NT2/D1 (cell line): ENCODE results near the gene CYP26C1.

Experiments used
- SUZ12 ChIP-seq: IDR thresholded peaks from 2 replicates; pipeline ENCODE4 v1.6.1; 2011; ENCODE audit not compliant: insufficient read length, insufficient read depth; ENCODE audit errors: extremely low read depth
- YY1 ChIP-seq: IDR thresholded peaks from 2 replicates; pipeline ENCODE4 v1.6.1; 2011; ENCODE audit not compliant: insufficient read length, insufficient read depth
- ZNF274 ChIP-seq: IDR thresholded peaks from 2 replicates; pipeline ENCODE4 v1.6.1; 2011; ENCODE audit warnings: mild to moderate bottlenecking, low read depth, low read length

DNA sequence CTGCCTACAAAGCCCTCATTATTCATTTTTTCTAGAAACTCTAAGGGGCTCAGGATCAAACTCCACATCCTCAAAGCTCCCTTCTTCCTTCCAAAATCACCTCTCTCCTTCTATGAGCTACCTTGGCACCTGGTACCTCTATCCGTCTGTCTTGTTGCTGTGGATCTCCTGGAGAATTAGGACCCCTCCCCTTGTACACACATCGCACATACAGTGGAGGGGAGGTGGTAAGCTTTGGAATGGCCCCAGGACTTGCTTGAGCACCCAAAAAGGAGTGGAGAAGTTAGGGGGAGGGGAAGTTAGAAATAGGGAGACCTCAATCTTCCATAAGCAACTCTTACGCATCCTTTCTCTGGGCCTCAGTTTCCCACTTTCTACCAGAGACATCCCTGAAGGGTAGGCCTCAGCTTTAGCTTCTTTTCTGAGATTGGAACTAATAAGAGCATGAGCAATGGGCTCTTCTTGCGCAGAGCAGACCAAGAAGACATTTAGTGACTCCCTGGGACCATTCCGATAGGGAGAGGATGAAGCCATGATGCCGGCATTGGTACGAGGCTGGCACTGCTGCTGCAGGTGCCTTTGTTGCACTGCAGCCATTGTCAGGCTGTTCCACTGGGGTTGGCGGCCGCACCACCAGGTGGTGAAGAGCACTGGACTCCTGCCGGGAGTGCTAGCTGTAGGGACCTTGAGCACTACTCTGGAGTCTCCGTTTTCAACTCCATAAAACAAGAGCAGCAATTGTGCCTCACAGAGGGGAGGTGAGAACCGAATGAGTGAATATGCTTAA lies 4.5 kb downstream of the CYP26C1 start:
- TF ChIP-seq ZNF274 (no peak), YY1 (no peak), SUZ12 (no peak)
